NCI-H446 treated with DMSO at 0.1 percent for 48 hours (cell line): ENCODE results near the gene HES3.
"Not testable (repeated sequence)": the region's sequence is repeated elsewhere in the genome, so short reads cannot be mapped to it uniquely, and the experiment has no call there.

Experiments used
- DNase-seq: peaks from one replicate; lab custom pipeline; 2025; lab: John Stamatoyannopoulos, UW

The HES3 gene

GRCh38 chr1:6219641-6220040, 24.3 kb upstream of the HES3 start:
- not testable (repeated sequence) for DNase-seq

GRCh38 chr1:6220236-6220635, 23.7 kb upstream of the HES3 start:
- DNase-seq = no peak

GRCh38 chr1:6221210-6221784, 22.7 kb upstream of the HES3 start:
- no peak for DNase-seq

- no peak for DNase-seq
Observed at GRCh38 chr1:6222636-6223035, 21.3 kb upstream of the HES3 start.

GRCh38 chr1:6223617-6224016, 20.4 kb upstream of the HES3 start:
- DNase-seq = no peak

- no peak for DNase-seq
Observed at GRCh38 chr1:6224718-6225117, 19.3 kb upstream of the HES3 start.

GRCh38 chr1:6225651-6226050, 18.3 kb upstream of the HES3 start:
- DNase-seq = no peak

DNA sequence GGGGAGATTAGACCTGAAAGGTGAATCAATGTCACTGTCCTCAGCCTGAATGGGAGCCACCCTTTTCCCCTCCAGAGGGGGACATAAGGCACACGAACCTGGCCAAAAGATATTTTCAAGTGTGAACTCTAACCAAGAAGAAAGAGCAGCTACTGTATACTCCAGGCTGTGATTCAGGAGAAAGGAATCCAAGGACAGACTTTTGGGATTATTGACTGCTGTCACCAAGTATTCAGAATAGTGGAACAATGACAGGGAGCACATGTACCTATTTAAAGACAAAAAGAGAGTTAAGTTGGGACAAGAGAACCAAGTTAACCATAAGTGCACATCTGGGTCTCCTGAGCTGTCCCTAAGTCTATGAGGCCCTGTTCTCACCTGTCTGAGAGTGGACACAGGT, 10.6 kb upstream of the HES3 start:
- no peak for DNase-seq

DNA sequence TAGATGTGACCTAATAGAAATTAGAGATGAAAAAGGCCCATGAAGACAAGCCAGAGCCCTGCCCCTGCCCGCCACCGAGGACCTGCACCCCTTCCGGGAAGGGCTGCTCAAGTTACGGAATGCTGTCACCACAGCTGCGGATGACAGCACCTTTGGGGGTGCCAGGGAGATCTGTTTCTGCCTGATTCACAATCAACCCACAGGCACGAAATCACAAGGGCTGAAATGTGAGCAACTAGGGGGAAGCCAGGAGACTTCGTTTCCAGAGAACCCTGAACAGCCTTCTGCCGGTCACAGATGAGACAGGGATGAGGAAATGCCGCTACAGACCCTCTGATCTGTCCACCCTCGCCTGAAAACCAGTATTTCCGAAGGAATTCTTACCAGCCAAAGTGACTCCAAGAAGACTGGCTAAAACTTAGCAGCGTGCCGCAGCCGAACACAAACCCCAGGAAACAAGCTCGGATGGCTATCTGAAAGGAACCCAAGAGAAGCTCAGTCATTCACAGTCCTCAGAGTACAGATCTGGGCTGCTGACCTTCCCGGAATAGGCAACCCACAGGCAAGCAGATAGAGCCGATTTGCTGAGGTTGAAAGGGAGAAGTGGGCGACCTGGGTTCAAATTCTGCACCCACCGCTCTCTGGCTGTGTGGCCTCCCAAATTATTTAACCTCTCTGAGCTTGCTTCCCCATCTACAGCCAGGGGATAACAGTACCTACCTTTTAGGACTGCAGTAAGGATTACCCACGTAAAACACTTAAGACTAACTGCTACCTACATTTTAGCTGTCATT, 9.3 kb upstream of the HES3 start:
- DNase-seq = no peak

GRCh38 chr1:6235296-6235677, 8.7 kb upstream of the HES3 start:
- DNase-seq = no peak

DNA sequence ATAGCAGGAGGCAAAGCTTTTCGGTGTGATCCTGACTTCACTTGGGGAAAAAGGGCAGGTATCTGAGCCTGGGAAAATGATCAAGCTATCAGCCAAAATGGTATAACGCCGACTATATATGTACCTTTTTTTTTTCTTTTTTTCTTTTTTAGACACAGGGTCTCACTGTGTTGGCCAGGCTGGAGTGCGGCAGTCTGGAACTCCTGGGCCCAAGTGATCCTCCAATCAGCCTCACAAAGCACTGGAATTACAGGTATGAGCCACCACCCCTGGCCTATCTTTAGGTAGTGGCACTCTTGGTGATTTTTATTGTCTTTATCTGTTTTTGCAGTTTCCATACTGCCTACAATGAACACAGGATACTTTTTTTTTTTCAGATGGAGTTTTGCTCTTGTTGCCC, 6.9 kb upstream of the HES3 start:
- DNase-seq = no peak

GRCh38 chr1:6239213-6239752, 4.7 kb upstream of the HES3 start:
- DNase-seq = no peak

DNA sequence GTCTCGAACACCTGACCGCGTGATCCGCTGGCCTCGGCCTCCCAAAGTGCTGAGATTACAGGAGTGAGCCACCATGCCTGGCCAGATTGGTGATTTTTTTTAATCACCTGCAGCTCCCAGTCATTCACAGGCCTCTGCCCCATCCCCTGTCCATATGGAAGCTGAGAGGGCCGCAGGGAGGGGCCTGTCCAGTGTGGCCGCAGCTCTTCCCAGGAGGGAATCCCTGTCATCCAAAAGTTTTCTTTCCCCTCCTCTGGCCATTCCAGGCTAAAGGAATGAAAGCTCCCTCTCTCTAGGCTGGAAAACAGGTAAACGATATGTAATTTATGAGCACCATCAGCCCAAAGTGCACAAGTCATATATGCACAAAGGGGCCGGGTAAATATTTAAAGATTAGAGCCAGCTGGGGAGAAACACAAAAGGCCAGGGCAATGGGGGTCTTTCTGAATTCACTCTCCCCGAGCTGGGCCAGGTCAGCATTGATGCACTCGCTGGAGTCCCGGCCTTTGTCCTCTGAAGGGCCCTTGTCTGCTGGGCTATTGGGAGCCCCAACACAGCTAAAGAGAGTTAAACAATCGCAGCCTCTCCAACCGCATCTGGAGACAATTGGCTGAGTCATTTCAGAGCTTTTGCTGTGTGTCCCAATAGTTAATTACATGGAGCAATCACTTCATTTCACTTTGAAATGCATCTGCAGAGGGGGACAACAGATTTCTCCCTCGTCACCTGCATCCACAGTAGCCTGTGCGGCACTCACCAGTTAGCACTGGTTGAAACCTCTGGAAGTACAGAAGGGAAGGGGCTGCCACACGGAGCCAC, 3.8 kb upstream of the HES3 start:
- DNase-seq = no peak

DNA sequence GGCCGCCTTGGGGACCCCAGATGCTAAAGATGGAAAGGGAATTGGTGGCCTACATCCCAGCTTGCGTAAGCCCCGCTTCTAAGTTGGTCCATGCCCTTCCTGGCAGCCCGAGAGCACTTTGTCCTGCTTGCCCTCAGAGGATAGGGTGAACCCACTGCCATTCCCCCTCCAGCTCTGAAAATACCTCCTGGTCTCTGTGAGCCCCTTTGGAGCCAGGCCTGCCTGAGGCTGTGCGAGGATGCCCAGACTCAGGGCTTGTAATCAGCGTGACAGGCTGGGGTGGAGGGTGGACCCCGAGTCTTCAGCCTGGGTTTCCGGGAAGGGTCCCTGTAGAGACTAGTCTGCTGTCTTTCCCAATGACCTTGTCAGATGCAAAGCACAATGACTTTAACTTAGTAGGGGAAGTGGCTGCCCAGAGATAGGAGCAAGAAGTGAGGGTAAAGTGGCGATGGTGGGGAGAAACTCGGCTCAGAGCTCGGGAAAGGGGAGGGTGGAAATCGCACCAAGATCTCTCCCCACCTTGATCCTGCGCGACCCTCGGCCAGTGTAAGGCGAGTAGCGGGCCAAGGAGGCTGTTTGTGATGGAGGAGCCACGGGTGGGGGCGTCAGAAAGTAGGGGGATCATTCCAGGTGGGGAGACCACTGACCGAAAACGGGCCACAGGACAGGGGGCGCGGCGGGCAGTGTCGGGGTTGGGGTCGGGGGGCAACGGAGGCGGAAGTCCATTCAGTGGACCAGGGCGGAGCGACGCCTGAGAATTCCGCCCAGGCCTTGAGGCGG, 2.7 kb upstream of the HES3 start:
- no peak for DNase-seq

DNA sequence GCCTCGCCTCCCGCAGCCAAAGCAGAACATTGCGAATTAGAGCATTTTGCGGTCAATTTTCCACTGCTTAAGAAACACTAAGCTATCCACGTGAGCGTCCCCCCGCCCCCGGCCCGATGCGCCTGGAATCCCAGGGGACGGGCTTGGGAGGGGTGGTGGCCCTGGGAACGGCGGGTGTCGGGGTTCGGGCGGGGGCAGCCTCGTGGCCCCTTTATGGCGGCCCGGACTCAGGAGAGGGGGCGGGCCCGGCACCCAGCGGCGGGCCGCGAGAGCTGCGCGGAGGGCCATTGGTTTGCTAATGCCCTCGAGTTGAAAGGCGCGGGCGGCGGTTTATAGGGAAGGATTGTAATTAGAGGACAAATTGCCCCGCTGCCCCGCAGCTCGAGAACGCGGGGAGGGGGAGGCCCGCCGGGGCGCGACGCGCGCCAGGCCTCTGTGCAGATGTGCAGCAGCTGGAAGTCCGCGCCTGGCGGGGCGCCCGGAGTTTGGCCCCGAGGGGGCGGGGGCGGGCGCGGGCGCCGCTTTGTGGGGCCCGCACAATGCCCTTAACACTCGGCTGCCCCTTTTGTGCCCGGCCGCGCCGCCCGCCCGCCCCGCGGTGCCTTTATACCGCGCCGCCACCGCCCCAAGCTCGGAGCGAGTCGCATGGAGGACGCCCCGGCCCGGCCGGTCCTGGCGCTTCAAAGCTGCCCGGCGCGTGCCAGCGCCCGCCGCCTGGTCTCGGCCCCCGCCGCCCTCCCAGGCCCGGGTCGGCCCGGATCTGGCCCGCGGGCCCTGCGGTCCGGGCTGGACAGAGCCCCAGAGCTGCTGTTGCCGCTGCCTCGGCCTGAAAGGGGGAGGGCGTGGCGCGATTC, 1.9 kb upstream of the HES3 start:
- no peak for DNase-seq

DNA sequence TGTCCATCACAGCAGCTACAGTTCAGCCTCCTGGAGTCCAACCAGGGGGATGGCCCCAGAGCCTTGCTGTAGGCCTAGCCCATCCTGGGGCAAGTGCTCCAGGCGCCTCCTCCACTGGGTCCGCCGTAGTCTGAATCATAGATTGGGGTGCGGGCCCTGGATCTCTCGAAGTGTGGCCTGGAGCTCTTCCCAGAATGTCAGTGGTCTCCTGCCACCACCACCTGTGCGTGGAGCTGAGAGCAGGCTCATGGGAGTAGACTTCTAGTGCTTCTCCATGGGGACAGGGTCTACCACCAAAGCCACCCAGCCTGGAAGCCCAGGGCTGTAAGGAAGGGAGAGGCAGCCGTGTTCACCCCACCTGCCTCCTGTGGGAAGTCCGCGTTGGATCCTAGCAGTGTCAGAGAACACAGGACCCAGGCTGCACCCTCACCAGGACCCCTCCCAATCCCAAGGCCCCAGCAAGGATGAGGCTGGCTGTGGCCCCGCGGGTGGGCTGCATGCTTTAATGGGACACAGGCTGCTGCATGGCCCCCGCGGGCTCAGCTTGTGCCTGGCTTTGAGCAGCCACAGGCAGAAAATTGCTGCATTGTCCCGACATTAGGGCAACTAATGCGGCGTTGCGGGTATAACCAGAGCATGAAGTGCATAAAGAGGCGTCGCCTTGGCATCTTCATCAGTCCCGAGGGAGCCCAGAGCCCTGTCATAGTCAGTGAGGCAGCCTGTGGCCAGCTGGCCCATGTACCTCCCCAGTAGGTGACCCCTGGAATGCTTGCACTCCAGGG, 735 bp upstream of the HES3 start:
- DNase-seq = no peak

GRCh38 chr1:6244401-6245049, 546 bp downstream of the HES3 start:
- DNase-seq = no peak

- DNase-seq = peak; percentile 68
Observed at GRCh38 chr1:6245086-6245868, 1.3 kb downstream of the HES3 start.
